CD14-positive monocyte (primary cell): ENCODE results near the gene GRM8. TPM values are rescaled to one million over a fixed set of nuclear protein-coding genes. Genes with fewer than 3 reads are reported as not detected.
A peak's percentile ranks its signal among the peaks of the same experiment; 100 is the strongest.

Source experiments
- DNase-seq, 3 donors: peaks; one replicate each; pipeline ENCODE4 v3.0.0-alpha.2; 2011 to 2022
- H2AFZ ChIP-seq: 2 replicates; pipeline ENCODE4 v1.6.0; 2012; ENCODE audit warnings: mild to moderate bottlenecking, low read depth, low read length, inconsistent platforms; ENCODE audit not compliant: insufficient read depth, poor library complexity, severe bottlenecking
- H3K27ac ChIP-seq, 2 donors: 1 replicate in 1 of 2; 2 replicates in 1 of 2; pipeline ENCODE4 v1.5.1; 2012 to 2013; ENCODE audit warnings: low read length in 2 of 2, control low read depth in 1 of 2, inconsistent platforms in 1 of 2, low read depth in 1 of 2, mild to moderate bottlenecking in 1 of 2
- H3K27me3 ChIP-seq, 2 donors: one replicate each; pipeline versions ENCODE4 v1.6.0 to v1.6.1; 2011 to 2013; ENCODE audit warnings: low read length in 2 of 2; ENCODE audit not compliant: control insufficient read depth in 2 of 2, insufficient read depth in 2 of 2
- H3K36me3 ChIP-seq, 2 donors: replicated peaks in 1 of 2; 1 replicate in 1 of 2; 2 replicates in 1 of 2; pipeline versions ENCODE4 v1.5.1 to v1.6.1; 2012 to 2013; ENCODE audit warnings: low read length in 2 of 2, control low read depth in 1 of 2, inconsistent platforms in 1 of 2, mild to moderate bottlenecking in 1 of 2; ENCODE audit not compliant: insufficient read depth in 2 of 2, control insufficient read depth in 1 of 2
- H3K4me1 ChIP-seq, 2 donors: 1 replicate in 1 of 2; 2 replicates in 1 of 2; pipeline versions ENCODE4 v1.5.1 to v1.6.1; 2012 to 2013; ENCODE audit warnings: low read length in 2 of 2, control low read depth in 1 of 2, inconsistent platforms in 1 of 2, mild to moderate bottlenecking in 1 of 2, moderate library complexity in 1 of 2; ENCODE audit not compliant: insufficient read depth in 2 of 2, control insufficient read depth in 1 of 2
- H3K4me2 ChIP-seq: replicated peaks from 2 replicates; pipeline ENCODE3; 2012; ENCODE audit warnings: low read length, moderate library complexity, mild to moderate bottlenecking; ENCODE audit not compliant: poor library complexity, severe bottlenecking; ENCODE audit errors: extremely low read depth
- H3K4me3 ChIP-seq, 3 experiments: fragments of 200-600 bp in 1 of 3; sonication (generic) in 1 of 3; replicated peaks in 1 of 3; 1 replicate in 2 of 3; 2 replicates in 1 of 3; pipeline ENCODE4 v1.5.1; 2011 to 2013; ENCODE audit warnings: low read length in 3 of 3, mild to moderate bottlenecking in 3 of 3, control low read depth in 2 of 3, low read depth in 2 of 3, inconsistent platforms in 1 of 3, moderate library complexity in 1 of 3
- H3K79me2 ChIP-seq: 2 replicates; pipeline ENCODE4 v1.6.0; 2012; ENCODE audit warnings: mild to moderate bottlenecking, control low read depth, inconsistent platforms, low read length, moderate library complexity; ENCODE audit not compliant: insufficient read depth
- H3K9ac ChIP-seq: 2 replicates; pipeline ENCODE4 v1.6.0; 2017; ENCODE audit warnings: low read length, mild to moderate bottlenecking; ENCODE audit not compliant: insufficient read depth, poor library complexity, severe bottlenecking
- H3K9me3 ChIP-seq, 2 donors: replicated peaks in 1 of 2; 1 replicate in 1 of 2; 2 replicates in 1 of 2; pipeline versions ENCODE4 v1.5.1 to v1.6.1; 2012 to 2013; ENCODE audit warnings: low read length in 2 of 2, control low read depth in 1 of 2; ENCODE audit not compliant: control insufficient read depth in 1 of 2, insufficient read depth in 1 of 2
- H4K20me1 ChIP-seq: 2 replicates; pipeline ENCODE4 v1.6.0; 2012; ENCODE audit warnings: mild to moderate bottlenecking, low read length, control low read depth, moderate library complexity; ENCODE audit not compliant: insufficient read depth
- H3K27ac Mint-ChIP-seq, 7 donors: one replicate each; pipeline ENCODE4 v1.8.0; 2020; ENCODE audit warnings: mild to moderate bottlenecking in 7 of 7, mixed read lengths in 7 of 7, moderate library complexity in 6 of 7, inconsistent platforms in 2 of 7
- H3K27me3 Mint-ChIP-seq, 3 donors: one replicate each; pipeline ENCODE4 v1.8.0; 2021 to 2022; ENCODE audit warnings: low read depth in 3 of 3, mild to moderate bottlenecking in 3 of 3, mixed read lengths in 3 of 3, moderate library complexity in 3 of 3, inconsistent platforms in 1 of 3
- H3K36me3 Mint-ChIP-seq, 2 donors: one replicate each; pipeline ENCODE4 v1.8.0; 2020; ENCODE audit warnings: mixed read lengths in 2 of 2, inconsistent platforms in 1 of 2, mild to moderate bottlenecking in 1 of 2
- H3K4me1 Mint-ChIP-seq: one replicate; pipeline ENCODE4 v1.8.0; 2020; ENCODE audit warnings: mild to moderate bottlenecking, mixed read lengths
- H3K4me3 Mint-ChIP-seq, 2 donors: one replicate each; pipeline ENCODE4 v1.8.0; 2020; ENCODE audit warnings: mild to moderate bottlenecking in 2 of 2, mixed read lengths in 2 of 2, moderate library complexity in 1 of 2
- H3K9me3 Mint-ChIP-seq, 7 donors: one replicate each; pipeline ENCODE4 v1.8.0; 2020 to 2022; ENCODE audit warnings: mixed read lengths in 7 of 7, mild to moderate bottlenecking in 6 of 7, moderate library complexity in 6 of 7, inconsistent platforms in 2 of 7
- CTCF ChIP-seq: fragments of 200-600 bp; IDR thresholded peaks from one replicate; pipeline ENCODE4 v1.8.0; 2022; ENCODE audit warnings: antibody characterized with exemption, mild to moderate bottlenecking
- WGBS: methylation state at CpG from one replicate; pipeline ENCODE4 v1.1.5; 2013; ENCODE audit warnings: missing lambda C conversion rate; ENCODE audit not compliant: insufficient coverage; 5-methylcytosine and 5-hydroxymethylcytosine counted together
- intact Hi-C, 2 donors: fragments of 100-400 bp; cut with micrococcal nuclease; formaldehyde crosslinking; loops; one replicate each; pipeline versions ENCODE4 v1.15.0 to v1.15.1; 2023
- polyA plus RNA-seq, 3 donors: library from polyadenylated mRNA; depleted of rRNA in 1 of 3; unstranded in 2 of 3; stranded (reverse) in 1 of 3; fragments of 300-500 nt in 2 of 3; fragments of >200 nt in 1 of 3; fragmentation: Illumina TruSeq in 2 of 3; gene quantifications; 1 replicate in 2 of 3; 2 replicates in 1 of 3; pipeline ENCODE4 v1.2.3, GENCODE V29; 2012 to 2021

Gene GRM8
- polyA plus RNA-seq, 3 donors = not detected

GRCh38 chr7:126436213-126436868 is 816.4 kb downstream of the GRM8 start:
- intact Hi-C loops = no loop called here
- no peaks in the 10 kb centered on the region for H3K27me3 ChIP-seq
- no CpG with 5 or more reads among the region's 2 CpGs for WGBS
- H3K9ac ChIP-seq = no peak overlapping the region
- no peak overlapping the region for H3K4me3 ChIP-seq
- TF ChIP-seq CTCF = no peak
- no peak overlapping the region for H3K27ac ChIP-seq
- H3K36me3 ChIP-seq = no peaks in the 10 kb centered on the region
- no peak overlapping the region for H3K4me2 ChIP-seq
- no peaks in the 10 kb centered on the region for H3K79me2 ChIP-seq
- Mint-ChIP-seq H3K9me3 (peaks cover 0 to 3% (median 0%) of the 10 kb centered on the region in 7 donors), H3K4me3 (no peak overlapping the region), H3K27ac (no peak overlapping the region), H3K36me3 (no peaks in the 10 kb centered on the region), H3K4me1 (no peaks in the 10 kb centered on the region), H3K27me3 (no peaks in the 10 kb centered on the region)
- H3K4me1 ChIP-seq = no peaks in the 10 kb centered on the region
- H2AFZ ChIP-seq = no peak overlapping the region
- DNase-seq = no peak
- H4K20me1 ChIP-seq = no peaks in the 10 kb centered on the region
- no peaks in the 10 kb centered on the region for H3K9me3 ChIP-seq

- H3K9me3 ChIP-seq = no peaks in the 10 kb centered on the region
- peaks cover 0 to 4% (median 3%) of the 10 kb centered on the region in 7 donors for H3K9me3 Mint-ChIP-seq
- H3K27ac Mint-ChIP-seq = peak overlapping the region in 1 of 7 donors; percentile 1
- no peaks in the 10 kb centered on the region for H3K79me2 ChIP-seq
- no peak for TF ChIP-seq CTCF
- no peaks in the 10 kb centered on the region for H3K36me3 Mint-ChIP-seq
- H3K4me1 Mint-ChIP-seq = no peaks in the 10 kb centered on the region
- no peak overlapping the region for H2AFZ ChIP-seq
- no peak overlapping the region for H3K9ac ChIP-seq
- H4K20me1 ChIP-seq = no peaks in the 10 kb centered on the region
- no peak for DNase-seq
- peaks cover 0 to 2% (median 0%) of the 10 kb centered on the region in 3 donors for H3K27me3 Mint-ChIP-seq
- no peak overlapping the region for H3K27ac ChIP-seq
- H3K4me1 ChIP-seq = no peaks in the 10 kb centered on the region
- H3K4me2 ChIP-seq = no peak overlapping the region
- intact Hi-C loops = no loop called here
- H3K27me3 ChIP-seq = no peaks in the 10 kb centered on the region
- no peak overlapping the region for H3K4me3 ChIP-seq
- no CpG with 5 or more reads among the region's 1 CpG for WGBS
- H3K4me3 Mint-ChIP-seq = no peak overlapping the region
- H3K36me3 ChIP-seq = no peaks in the 10 kb centered on the region
Observed at GRCh38 chr7:126426652-126427051, 826.1 kb downstream of the GRM8 start.
